K562 (cell line): Measurements from ENCODE around the gene RANBP6. TPM values are rescaled to one million over a fixed set of nuclear protein-coding genes. Genes with fewer than 3 reads are reported as not detected.

Experiments
- ATAC-seq: fragments of 200-7000 bp; cut with Tn5 transposase; 3 replicates; pipeline ENCODE4 v1.9.1; 2020; ENCODE audit warnings: moderate library complexity
- BruUV-seq: library from RNA; stranded (reverse); fragments of 400-500 nt; replicated peaks from 2 replicates; lab custom pipeline; 2021; lab: Mats Ljungman, UMichigan
- CTCF ChIA-PET: fragments of 300-600 bp; formaldehyde crosslinking; extraction: SDS; loops from one replicate; lab custom pipeline; 2021; ENCODE audit warnings: low intra/inter-chr PET ratio; lab: Yijun Ruan, JAX
- POLR2A ChIA-PET: fragments of 300-600, 350-650 bp; sonication (Branson Sonifier 250); formaldehyde crosslinking; extraction: SDS; loops from one replicate; lab custom pipeline; 2021; ENCODE audit warnings: antibody characterized with exemption, inconsistent platforms; lab: Yijun Ruan, JAX
- DNase-seq, 4 experiments: peaks; one replicate each; pipeline versions ENCODE4 v3.0.0 to v3.0.0-alpha.2; 2011 to 2018; ENCODE audit warnings: low spot score in 3 of 4, mixed read lengths in 3 of 4; ENCODE audit errors: extremely low read depth in 1 of 4
- FAIRE-seq: peaks from 2 replicates; lab custom pipeline; 2011; peaks lifted over from hg19 to GRCh38; lab: Jason Lieb, UNC
- H2AFZ ChIP-seq: 2 replicates; pipeline ENCODE4 v1.6.0; 2011; ENCODE audit warnings: low read depth, low read length, control low read depth, inconsistent platforms
- H3K27ac ChIP-seq: fragments of 200-600 bp; 3 replicates; pipeline ENCODE4 v1.8.0; 2011; ENCODE audit warnings: low read depth, mild to moderate bottlenecking, control low read depth, inconsistent platforms, low read length, moderate library complexity, mixed read lengths; ENCODE audit errors: extremely low read depth
- H3K27me3 ChIP-seq, 2 experiments: fragments of 300-600 bp in 1 of 2; 2 replicates in 1 of 2; 3 replicates in 1 of 2; pipeline versions ENCODE4 v1.6.0 to v1.8.0; 2011; ENCODE audit warnings: inconsistent platforms in 2 of 2, low read length in 2 of 2, mild to moderate bottlenecking in 1 of 2, mixed read lengths in 1 of 2, moderate library complexity in 1 of 2; ENCODE audit not compliant: control insufficient read depth in 2 of 2, insufficient read depth in 2 of 2
- H3K36me3 ChIP-seq: fragments of 300-600 bp; 3 replicates; pipeline ENCODE4 v1.8.0; 2011; ENCODE audit warnings: mild to moderate bottlenecking, low read length, inconsistent platforms; ENCODE audit not compliant: control insufficient read depth, insufficient read depth
- H3K4me1 ChIP-seq, 2 experiments: fragments of 200-600 bp in 1 of 2; replicated peaks in 1 of 2; 2 replicates in 1 of 2; 3 replicates in 1 of 2; pipeline versions ENCODE4 v1.5.1 to v1.8.0; 2011; ENCODE audit warnings: inconsistent platforms in 2 of 2, low read length in 2 of 2, mild to moderate bottlenecking in 1 of 2, mixed read lengths in 1 of 2, moderate library complexity in 1 of 2; ENCODE audit not compliant: control insufficient read depth in 2 of 2, insufficient read depth in 2 of 2
- H3K4me2 ChIP-seq: 2 replicates; pipeline ENCODE4 v1.6.1; 2011; ENCODE audit warnings: low read length, control low read depth, inconsistent platforms, mixed read lengths; ENCODE audit not compliant: insufficient read depth
- H3K4me3 ChIP-seq: fragments of 200-600 bp; sonication (generic), shearing (Covaris generic); 2 replicates; pipeline ENCODE4 v1.5.1; 2016; ENCODE audit warnings: control low read depth, inconsistent platforms
- H3K79me2 ChIP-seq: fragments of 200-600 bp; 3 replicates; pipeline ENCODE4 v1.8.0; 2011; ENCODE audit warnings: low read length, inconsistent platforms; ENCODE audit not compliant: control insufficient read depth, insufficient read depth
- H3K9ac ChIP-seq, 2 experiments: 2 replicates each; pipeline versions ENCODE4 v1.6.0 to v1.6.1; 2011; ENCODE audit warnings: low read depth in 2 of 2, low read length in 2 of 2, control low read depth in 1 of 2, inconsistent platforms in 1 of 2, mild to moderate bottlenecking in 1 of 2, mixed read lengths in 1 of 2; ENCODE audit not compliant: insufficient read depth in 1 of 2
- H3K9me1 ChIP-seq: one replicate; pipeline ENCODE4 v1.6.0; 2011; ENCODE audit warnings: inconsistent platforms, mild to moderate bottlenecking, low read length, moderate library complexity; ENCODE audit not compliant: control insufficient read depth, insufficient read depth
- H3K9me3 ChIP-seq: replicated peaks from 2 replicates; pipeline ENCODE4 v1.5.1; 2011; ENCODE audit warnings: low read depth, low read length, inconsistent platforms; ENCODE audit not compliant: control insufficient read depth, insufficient read depth
- H4K20me1 ChIP-seq: replicated peaks from 2 replicates; pipeline ENCODE4 v1.6.1; 2011; ENCODE audit warnings: low read length, inconsistent platforms, mixed read lengths; ENCODE audit not compliant: control insufficient read depth, insufficient read depth
- ERF ChIP-seq: fragments of 450-650 bp; formaldehyde crosslinking; IDR thresholded peaks from 2 replicates; pipeline ENCODE4 v1.4.0; 2020; ENCODE audit warnings: mild to moderate bottlenecking, mixed read lengths
- KAT8 ChIP-seq: fragments of 450-650 bp; IDR thresholded peaks from 2 replicates; pipeline ENCODE4 v1.6.1; 2016; ENCODE audit warnings: low read depth, mild to moderate bottlenecking
- RBM25 ChIP-seq: fragments of 200-400 bp; formaldehyde crosslinking; IDR thresholded peaks from 2 replicates; pipeline ENCODE4 v1.6.1; 2018; ENCODE audit warnings: low read length, low read depth, moderate library complexity; ENCODE audit not compliant: severe bottlenecking
- RHOXF2B ChIP-seq: fragments of 250-450 bp; sonication (Bioruptor Pico); conservative IDR thresholded peaks from 2 replicates; pipeline ENCODE4 v1.5.1; 2021
- SRSF7 ChIP-seq: fragments of 200-400 bp; formaldehyde crosslinking; optimal IDR thresholded peaks from 2 replicates; pipeline ENCODE3; 2017; ENCODE audit warnings: mild to moderate bottlenecking, low read depth, low read length
- XRCC3 ChIP-seq: fragments of 450-650 bp; IDR thresholded peaks from 2 replicates; pipeline ENCODE4 v1.6.1; 2017; ENCODE audit warnings: mild to moderate bottlenecking, moderate library complexity
- ZNF146 ChIP-seq: IDR thresholded peaks from one replicate; pipeline ENCODE4 v1.6.1; 2018; ENCODE audit warnings: missing compliant biosample characterization; ENCODE audit not compliant: unreplicated experiment
- ZNF318 ChIP-seq, 2 experiments: fragments of 450-650 bp; IDR thresholded peaks; 2 replicates each; pipeline ENCODE4 v1.6.1; 2016; ENCODE audit warnings: mild to moderate bottlenecking in 2 of 2, borderline replicate concordance in 1 of 2, low read depth in 1 of 2, moderate library complexity in 1 of 2
- ZNF639 ChIP-seq, 2 experiments: fragments of 200-800 bp in 1 of 2; sonication (Bioruptor generic) in 1 of 2; sonication (generic) in 1 of 2; formaldehyde crosslinking in 1 of 2; IDR thresholded peaks in 1 of 2; conservative IDR thresholded peaks in 1 of 2; 2 replicates each; pipeline versions ENCODE4 v1.5.0 to v1.6.1; 2016 to 2020; ENCODE audit warnings: missing compliant biosample characterization in 1 of 2, missing genetic modification characterization in 1 of 2, missing genetic modification reagents in 1 of 2
- in situ Hi-C: fragments of 300-500 bp; cut with MboI; formaldehyde crosslinking; loops from 4 replicates; pipeline ENCODE4 v1.15.0; 2018; ENCODE audit warnings: inconsistent platforms, mixed read lengths
- intact Hi-C: fragments of 100-400 bp; cut with micrococcal nuclease; formaldehyde crosslinking; loops from 2 replicates; pipeline ENCODE4 v1.14.2; 2022
- polyA plus RNA-seq, 8 experiments: library from polyadenylated mRNA; depleted of rRNA in 4 of 8; stranded (reverse) in 5 of 8; unstranded in 3 of 8; fragments of >200 nt; fragmentation: Nextera tagmentation in 2 of 8; fragmentation: Illumina TruSeq in 1 of 8; extraction: Ambion mirVana in 2 of 8; extraction: Trizol in 1 of 8; gene quantifications; 2 replicates each; pipeline versions ENCODE4 v1.2.1 to v1.2.3, GENCODE V29; 2011 to 2014; ENCODE audit warnings: inconsistent platforms in 1 of 8, missing spikeins in 1 of 8
- total RNA-seq, 7 experiments: library from RNA; depleted of rRNA in 6 of 7; stranded (reverse); fragments of >200 nt in 6 of 7; fragmentation: Illumina TruSeq in 2 of 7; extraction: Trizol in 2 of 7; gene quantifications; 2 replicates each; pipeline versions ENCODE4 v1.2.1 to v1.2.3, GENCODE V29; 2011 to 2021; ENCODE audit warnings: low replicate concordance in 1 of 7
- TF ChIP-seq, protein P1 (sequence below): fragments of 450-650 bp; IDR thresholded peaks from 2 replicates; pipeline ENCODE4 v1.6.1; 2016; ENCODE audit warnings: missing biosample characterization, missing genetic modification characterization

RANBP6 gene
- total and polyA plus RNA-seq, 9 of the 15 experiments (the other 6 are each of a cell fraction or from before 2014, with no cell fraction given) = 10.4 to 19.9 (median 11.5) TPM

DNA sequence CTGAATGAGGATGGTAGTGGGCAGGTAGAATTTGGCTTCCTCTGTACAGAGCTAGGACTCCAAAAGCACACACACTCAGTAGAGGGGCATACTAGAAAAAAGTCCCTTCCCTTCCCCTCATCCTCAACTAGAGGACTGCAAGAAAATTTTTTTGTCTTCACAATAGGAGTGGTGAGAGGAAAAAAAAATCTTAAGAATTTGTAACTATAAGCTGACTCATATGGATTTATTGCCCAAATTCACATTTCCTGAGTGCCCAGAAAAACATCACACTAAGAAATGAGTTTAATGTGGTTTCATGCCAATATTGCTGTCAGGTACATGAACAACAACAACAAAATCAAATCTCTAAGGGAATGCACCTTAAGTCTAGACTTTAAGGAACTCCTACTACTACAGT is 43.7 kb downstream of the RANBP6 start:
- no peak for ATAC-seq
- FAIRE-seq = no peak
- intact Hi-C loops = no loop called here

More for the DNA sequence above, 43.7 kb downstream of the RANBP6 start:
- Histone ChIP-seq H3K4me2 (no peak overlapping the region), H3K4me3 (no peak overlapping the region), H3K27ac (no peak overlapping the region), H3K79me2 (no peaks in the 10 kb centered on the region), H4K20me1 (no peaks in the 10 kb centered on the region), H3K4me1 (no peaks in the 10 kb centered on the region; a peak in 2 of 5 replicates), H3K36me3 (peaks cover 10% of the 10 kb centered on the region; the same call in 1 of the 3 replicates), H3K9me1 (no peaks in the 10 kb centered on the region), H3K9me3 (no peaks in the 10 kb centered on the region), H3K9ac (no peak overlapping the region), H3K27me3 (no peaks in the 10 kb centered on the region), H2AFZ (no peak overlapping the region)
- no TSS peak for BruUV-seq
- CTCF ChIA-PET = no interaction called here
- POLR2A ChIA-PET = no interaction called here
- DNase-seq = no peak
- in situ Hi-C loops = no loop called here
- TF ChIP-seq, protein P1, sequence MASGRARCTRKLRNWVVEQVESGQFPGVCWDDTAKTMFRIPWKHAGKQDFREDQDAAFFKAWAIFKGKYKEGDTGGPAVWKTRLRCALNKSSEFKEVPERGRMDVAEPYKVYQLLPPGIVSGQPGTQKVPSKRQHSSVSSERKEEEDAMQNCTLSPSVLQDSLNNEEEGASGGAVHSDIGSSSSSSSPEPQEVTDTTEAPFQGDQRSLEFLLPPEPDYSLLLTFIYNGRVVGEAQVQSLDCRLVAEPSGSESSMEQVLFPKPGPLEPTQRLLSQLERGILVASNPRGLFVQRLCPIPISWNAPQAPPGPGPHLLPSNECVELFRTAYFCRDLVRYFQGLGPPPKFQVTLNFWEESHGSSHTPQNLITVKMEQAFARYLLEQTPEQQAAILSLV = no peak
- TF ChIP-seq SRSF7 (no peak), RBM25 (no peak), ZNF639 (CRISPR knock-in tag; conservative IDR thresholded peaks at IDR 0.05 in 1 of 2, IDR thresholded peaks at IDR 0.05 in 1 of 2) (no peak), ERF (no peak), ZNF318 (IDR thresholded peaks at IDR 0.05; ENCODE audit: borderline replicate concordance in 1 of 2, low read depth in 1 of 2) (no peak), RHOXF2B (CRISPR knock-in tag) (no peak), KAT8 (no peak), ZNF146 (no peak), XRCC3 (no peak)
- TF ChIP-seq, all 486 proteins: peak for 0
